Measurements from ENCODE around the gene ULBP1. TPM values are rescaled to one million over a fixed set of nuclear protein-coding genes. Genes with fewer than 3 reads are reported as not detected.
A peak's percentile ranks its signal among the peaks of the same experiment; 100 is the strongest.
"Not testable (repeated sequence)": the region's sequence is repeated elsewhere in the genome, so short reads cannot be mapped to it uniquely, and the experiment has no call there.

ULBP1 gene
- total RNA-seq, 1 experiment from 2014 or later = 1.6 TPM

DNA sequence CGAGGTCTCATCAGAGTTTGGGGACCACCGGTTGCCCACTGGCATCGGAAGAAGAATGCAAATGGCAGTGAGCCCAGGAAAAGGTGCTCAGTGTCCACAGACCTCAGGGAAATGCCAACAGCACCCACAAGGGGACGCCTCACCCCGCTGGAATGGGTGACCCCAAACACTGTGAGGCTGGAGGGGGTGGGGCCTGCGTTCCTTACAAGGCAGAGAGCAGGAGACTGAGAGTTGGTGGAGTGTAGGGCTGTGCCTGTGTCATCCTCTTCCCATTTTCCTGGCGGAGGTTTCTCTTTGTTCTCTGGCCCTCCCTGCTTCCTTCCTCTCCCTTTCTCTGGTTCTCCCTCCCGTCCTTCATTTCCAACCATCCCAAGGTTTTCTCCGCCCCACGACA is 9.8 kb upstream of the ULBP1 start:
- not testable (repeated sequence) for H2BK12ac ChIP-seq (ENCODE audit: insufficient read length, low read depth, low read length); H3K23ac ChIP-seq (ENCODE audit: insufficient read length, low read depth, low read length); H3K14ac ChIP-seq (ENCODE audit: insufficient read depth, low read length); H2BK15ac ChIP-seq (ENCODE audit: low read depth, low read length); H4K91ac ChIP-seq (ENCODE audit: insufficient read length, low read depth, low read length); H3K79me2 ChIP-seq (ENCODE audit: insufficient read depth, low read length); H2BK5ac ChIP-seq (ENCODE audit: insufficient read length, low read length); H3K4ac ChIP-seq (ENCODE audit: low read depth, low read length); H2AFZ ChIP-seq (ENCODE audit: low read length); H4K20me1 ChIP-seq (ENCODE audit: control insufficient read depth, insufficient read depth, insufficient read length); H3K9me3 ChIP-seq (ENCODE audit: control insufficient read depth, low read depth, low read length); H3K4me3 Mint-ChIP-seq; H3K27ac Mint-ChIP-seq; DNase-seq; H3T11ph ChIP-seq (ENCODE audit: low read length); H3K4me1 ChIP-seq (ENCODE audit: insufficient read depth, low read length); H3K27ac ChIP-seq (ENCODE audit: insufficient read length, low read depth, low read length); H3K4me1 Mint-ChIP-seq; H3K4me2 ChIP-seq (ENCODE audit: insufficient read depth, insufficient read length, low read length); H3K23me2 ChIP-seq (ENCODE audit: insufficient read length, low read depth, low read length, poor library complexity, severe bottlenecking); H3K9ac ChIP-seq (ENCODE audit: extremely low read depth, insufficient read length, low read length); H3K18ac ChIP-seq (ENCODE audit: insufficient read length, low read depth, low read length); H4K5ac ChIP-seq (ENCODE audit: insufficient read length, low read depth, low read length); H3K79me1 ChIP-seq (ENCODE audit: insufficient read depth, low read depth, low read length, poor library complexity, severe bottlenecking); H2BK20ac ChIP-seq (ENCODE audit: low read depth, low read length, poor library complexity, severe bottlenecking); H2BK120ac ChIP-seq (ENCODE audit: low read depth, low read length, poor library complexity, severe bottlenecking); H3K9me3 Mint-ChIP-seq; H3K56ac ChIP-seq (ENCODE audit: insufficient read length, low read depth, low read length); H2AK5ac ChIP-seq (ENCODE audit: insufficient read length, low read length); H4K8ac ChIP-seq (replicated peaks; ENCODE audit: insufficient read length, low read depth, low read length); H3K36me3 Mint-ChIP-seq (ENCODE audit: insufficient read depth in 1 of 3, low read depth in 3 of 3)
- TF ChIP-seq, protein P1, sequence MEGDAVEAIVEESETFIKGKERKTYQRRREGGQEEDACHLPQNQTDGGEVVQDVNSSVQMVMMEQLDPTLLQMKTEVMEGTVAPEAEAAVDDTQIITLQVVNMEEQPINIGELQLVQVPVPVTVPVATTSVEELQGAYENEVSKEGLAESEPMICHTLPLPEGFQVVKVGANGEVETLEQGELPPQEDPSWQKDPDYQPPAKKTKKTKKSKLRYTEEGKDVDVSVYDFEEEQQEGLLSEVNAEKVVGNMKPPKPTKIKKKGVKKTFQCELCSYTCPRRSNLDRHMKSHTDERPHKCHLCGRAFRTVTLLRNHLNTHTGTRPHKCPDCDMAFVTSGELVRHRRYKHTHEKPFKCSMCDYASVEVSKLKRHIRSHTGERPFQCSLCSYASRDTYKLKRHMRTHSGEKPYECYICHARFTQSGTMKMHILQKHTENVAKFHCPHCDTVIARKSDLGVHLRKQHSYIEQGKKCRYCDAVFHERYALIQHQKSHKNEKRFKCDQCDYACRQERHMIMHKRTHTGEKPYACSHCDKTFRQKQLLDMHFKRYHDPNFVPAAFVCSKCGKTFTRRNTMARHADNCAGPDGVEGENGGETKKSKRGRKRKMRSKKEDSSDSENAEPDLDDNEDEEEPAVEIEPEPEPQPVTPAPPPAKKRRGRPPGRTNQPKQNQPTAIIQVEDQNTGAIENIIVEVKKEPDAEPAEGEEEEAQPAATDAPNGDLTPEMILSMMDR (conservative IDR thresholded peaks at IDR 0.05) = peak; percentile 38; the same call in 2 of the 3 replicates
- peaks cover 48% of the 10 kb centered on the region for H3K27me3 ChIP-seq (ENCODE audit: insufficient read depth, low read length)
- peaks cover 99% of the 10 kb centered on the region for H3K27me3 Mint-ChIP-seq (ENCODE audit: low read depth)
- WGBS (ENCODE audit: extremely low coverage, insufficient read length, low lambda C conversion rate) = no CpG with 5 or more reads among the region's 10 CpGs

DNA sequence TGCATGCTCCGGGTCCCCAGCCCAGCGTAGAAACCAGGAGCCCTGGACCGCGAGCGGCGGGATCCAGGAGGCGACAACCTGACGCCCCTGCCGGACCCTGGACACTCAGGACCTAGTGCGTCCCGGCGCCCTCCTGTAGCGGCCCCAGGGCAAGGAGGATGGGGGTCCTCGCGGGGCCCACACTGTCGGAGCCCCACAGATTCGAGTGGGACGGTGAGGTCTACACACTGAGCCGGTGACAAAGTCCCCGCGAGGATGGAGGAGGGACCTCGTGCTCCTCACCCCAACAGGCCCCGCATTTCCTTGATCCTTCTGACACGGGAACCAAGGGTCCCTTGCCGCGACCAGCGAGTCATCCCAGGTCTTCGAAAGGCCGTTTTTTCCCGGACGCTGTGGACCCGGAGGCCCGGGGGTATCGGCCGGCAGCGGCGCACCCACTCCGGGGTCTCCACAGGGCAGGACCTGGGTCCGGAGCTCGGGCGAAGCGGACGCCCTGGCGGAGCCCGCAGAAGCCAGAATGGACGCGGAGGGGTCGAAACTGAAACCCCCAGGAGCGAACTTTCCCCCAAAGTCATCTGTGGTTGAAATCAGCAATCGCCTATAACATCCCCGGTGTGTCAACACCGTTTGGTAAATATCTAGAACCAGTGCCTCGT is 9.3 kb upstream of the ULBP1 start:
- not testable (repeated sequence) for H3K27ac ChIP-seq (ENCODE audit: insufficient read length, low read depth, low read length); H2BK20ac ChIP-seq (ENCODE audit: low read depth, low read length, poor library complexity, severe bottlenecking); H3K23me2 ChIP-seq (ENCODE audit: insufficient read length, low read depth, low read length, poor library complexity, severe bottlenecking); H4K8ac ChIP-seq (replicated peaks; ENCODE audit: insufficient read length, low read depth, low read length); H3K9ac ChIP-seq (ENCODE audit: extremely low read depth, insufficient read length, low read length); DNase-seq; H4K5ac ChIP-seq (ENCODE audit: insufficient read length, low read depth, low read length); H2BK15ac ChIP-seq (ENCODE audit: low read depth, low read length); H2AK5ac ChIP-seq (ENCODE audit: insufficient read length, low read length); H3K27ac Mint-ChIP-seq; H3K79me1 ChIP-seq (ENCODE audit: insufficient read depth, low read depth, low read length, poor library complexity, severe bottlenecking); H3K56ac ChIP-seq (ENCODE audit: insufficient read length, low read depth, low read length); H2BK12ac ChIP-seq (ENCODE audit: insufficient read length, low read depth, low read length); H4K20me1 ChIP-seq (ENCODE audit: control insufficient read depth, insufficient read depth, insufficient read length); H3K4ac ChIP-seq (ENCODE audit: low read depth, low read length); H3T11ph ChIP-seq (ENCODE audit: low read length); H3K9me3 ChIP-seq (ENCODE audit: control insufficient read depth, low read depth, low read length); H2AFZ ChIP-seq (ENCODE audit: low read length); H3K4me2 ChIP-seq (ENCODE audit: insufficient read depth, insufficient read length, low read length); H2BK120ac ChIP-seq (ENCODE audit: low read depth, low read length, poor library complexity, severe bottlenecking); H3K79me2 ChIP-seq (ENCODE audit: insufficient read depth, low read length); H3K36me3 Mint-ChIP-seq (ENCODE audit: insufficient read depth in 1 of 3, low read depth in 3 of 3); H3K4me1 ChIP-seq (ENCODE audit: insufficient read depth, low read length); H4K91ac ChIP-seq (ENCODE audit: insufficient read length, low read depth, low read length); H3K4me1 Mint-ChIP-seq; H2BK5ac ChIP-seq (ENCODE audit: insufficient read length, low read length); H3K9me3 Mint-ChIP-seq; H3K14ac ChIP-seq (ENCODE audit: insufficient read depth, low read length); H3K23ac ChIP-seq (ENCODE audit: insufficient read length, low read depth, low read length); H3K18ac ChIP-seq (ENCODE audit: insufficient read length, low read depth, low read length); H3K4me3 Mint-ChIP-seq
- no CpG with 5 or more reads among the region's 53 CpGs for WGBS (ENCODE audit: extremely low coverage, insufficient read length, low lambda C conversion rate)
- H3K27me3 ChIP-seq (ENCODE audit: insufficient read depth, low read length) = peaks cover 53% of the 10 kb centered on the region
- peaks cover 100% of the 10 kb centered on the region for H3K27me3 Mint-ChIP-seq (ENCODE audit: low read depth)

Data from H9 (cell line).